ENCODE results near the gene SCARB2.
A peak's percentile ranks its signal among the peaks of the same experiment; 100 is the strongest.

SCARB2 gene

DNA sequence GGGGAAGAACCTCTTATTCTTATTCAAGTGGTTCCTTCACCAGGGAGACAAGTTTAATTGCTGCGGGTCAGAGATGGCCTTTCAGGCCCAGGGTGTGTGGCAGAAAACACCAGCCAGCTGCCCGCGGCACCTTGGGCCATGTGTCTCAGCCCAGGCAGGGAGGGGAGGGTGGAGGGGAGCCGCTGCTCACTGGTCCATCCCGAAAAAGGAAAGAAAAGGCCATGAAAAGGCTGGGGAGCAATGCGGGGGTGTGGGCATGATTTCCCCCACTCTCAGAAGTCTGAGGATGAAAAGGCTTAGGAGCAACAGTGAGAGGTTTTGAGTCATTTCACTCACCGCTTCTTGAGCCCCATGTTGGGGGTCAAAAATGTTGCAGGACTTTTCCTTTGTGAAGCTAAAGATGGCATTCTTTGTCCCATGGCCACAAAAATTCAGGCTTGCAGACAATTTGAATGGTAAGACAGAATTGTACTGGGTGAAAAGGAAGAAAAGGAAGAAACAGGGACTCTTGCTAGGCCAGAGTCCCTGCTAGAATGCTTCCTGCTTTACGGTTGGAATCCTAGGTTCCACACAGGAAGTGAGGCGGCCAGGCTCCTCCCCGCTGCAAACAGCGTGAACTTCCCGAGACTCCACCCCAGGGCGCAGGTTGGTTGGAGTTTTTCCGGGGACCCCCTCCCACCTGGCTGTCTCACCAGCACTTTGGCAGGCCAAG lies 20.5 kb upstream of the SCARB2 start:
- H3K79me2 ChIP-seq (ENCODE audit: control insufficient read depth, insufficient read depth, low read length), result no peaks in the 10 kb centered on the region
- H3K4me3 ChIP-seq (ENCODE audit: low read length), result peak overlapping the region; percentile 36
- no CpG with 5 or more reads among the region's 14 CpGs for WGBS (ENCODE audit: extremely low coverage, insufficient coverage, low lambda C conversion rate)
- H2BK120ac ChIP-seq (ENCODE audit: low read depth, low read length), result no peak overlapping the region
- no peaks in the 10 kb centered on the region for H3K36me3 ChIP-seq (ENCODE audit: control insufficient read depth, insufficient read depth, low read length)
- no peak overlapping the region for H2AK5ac ChIP-seq (ENCODE audit: low read length)
- H3K4me2 ChIP-seq (ENCODE audit: low read length), result peak overlapping the region; percentile 22
- no peaks in the 10 kb centered on the region for H3K27me3 ChIP-seq (ENCODE audit: insufficient read depth, low read length, poor library complexity)
- H3K4me1 ChIP-seq (ENCODE audit: control insufficient read depth, low read depth, low read length), result peaks cover 3% of the 10 kb centered on the region
- H2BK15ac ChIP-seq (replicated peaks; ENCODE audit: low read depth), result no peak overlapping the region
- H3K23ac ChIP-seq (ENCODE audit: low read length), result no peak overlapping the region
- peak overlapping the region; percentile 30 for H2BK5ac ChIP-seq (ENCODE audit: low read length)
- peak overlapping the region; percentile 65 for H3K9ac ChIP-seq (ENCODE audit: low read length)
- DNase-seq, result peak; percentile 63
- peak overlapping the region; percentile 87 for H3K4ac ChIP-seq (ENCODE audit: low read depth, low read length)
- no peak overlapping the region for H3K27ac ChIP-seq (ENCODE audit: low read depth, low read length)
- H3K18ac ChIP-seq (ENCODE audit: low read length), result peak overlapping the region; percentile 91
- peak overlapping the region; percentile 97 for H4K5ac ChIP-seq (ENCODE audit: low read length)
- no peaks in the 10 kb centered on the region for H3K79me1 ChIP-seq (ENCODE audit: low read length)
- peak overlapping the region; percentile 85 for H3K56ac ChIP-seq (ENCODE audit: low read length)
- no peak overlapping the region for H4K8ac ChIP-seq (ENCODE audit: low read depth, low read length)

DNA sequence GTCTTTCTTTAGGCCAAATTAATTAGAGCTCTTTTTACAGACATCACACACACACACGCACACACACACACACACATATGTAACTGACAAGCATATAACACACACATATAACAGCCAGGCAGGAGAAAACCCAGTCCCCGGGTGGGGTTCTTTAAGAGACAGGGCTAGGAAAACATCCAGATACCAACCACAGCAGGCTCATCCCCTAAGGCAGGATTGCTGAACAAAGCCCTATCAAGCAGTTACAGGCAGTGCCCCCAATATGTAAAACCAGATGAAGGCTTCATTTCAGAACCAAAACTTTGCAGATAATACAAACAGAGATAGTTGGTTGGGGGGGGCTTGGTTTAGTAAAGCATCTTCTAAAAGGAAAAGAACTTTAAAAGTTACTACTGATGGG lies 19.9 kb upstream of the SCARB2 start:
- H3K23ac ChIP-seq (ENCODE audit: low read length), result no peak overlapping the region
- H2BK5ac ChIP-seq (ENCODE audit: low read length), result no peak overlapping the region
- no peak overlapping the region for H3K9ac ChIP-seq (ENCODE audit: low read length)
- no peak overlapping the region for H3K4me3 ChIP-seq (ENCODE audit: low read length)
- H2AK5ac ChIP-seq (ENCODE audit: low read length), result no peak overlapping the region
- H3K79me1 ChIP-seq (ENCODE audit: low read length), result no peaks in the 10 kb centered on the region
- H3K4me1 ChIP-seq (ENCODE audit: control insufficient read depth, low read depth, low read length), result peaks cover 3% of the 10 kb centered on the region
- WGBS (ENCODE audit: extremely low coverage, insufficient coverage, low lambda C conversion rate), result no CpG with 5 or more reads among the region's 2 CpGs
- no peak overlapping the region for H4K8ac ChIP-seq (ENCODE audit: low read depth, low read length)
- no peaks in the 10 kb centered on the region for H3K36me3 ChIP-seq (ENCODE audit: control insufficient read depth, insufficient read depth, low read length)
- peak; percentile 81 for DNase-seq
- H3K4ac ChIP-seq (ENCODE audit: low read depth, low read length), result no peak overlapping the region
- no peak overlapping the region for H2BK120ac ChIP-seq (ENCODE audit: low read depth, low read length)
- H3K4me2 ChIP-seq (ENCODE audit: low read length), result no peak overlapping the region
- no peak overlapping the region for H3K27ac ChIP-seq (ENCODE audit: low read depth, low read length)
- H4K5ac ChIP-seq (ENCODE audit: low read length), result no peak overlapping the region
- no peaks in the 10 kb centered on the region for H3K79me2 ChIP-seq (ENCODE audit: control insufficient read depth, insufficient read depth, low read length)
- no peak overlapping the region for H3K18ac ChIP-seq (ENCODE audit: low read length)
- no peak overlapping the region for H2BK15ac ChIP-seq (replicated peaks; ENCODE audit: low read depth)
- H3K27me3 ChIP-seq (ENCODE audit: insufficient read depth, low read length, poor library complexity), result no peaks in the 10 kb centered on the region
- peak overlapping the region; percentile 42 for H3K56ac ChIP-seq (ENCODE audit: low read length)

DNA sequence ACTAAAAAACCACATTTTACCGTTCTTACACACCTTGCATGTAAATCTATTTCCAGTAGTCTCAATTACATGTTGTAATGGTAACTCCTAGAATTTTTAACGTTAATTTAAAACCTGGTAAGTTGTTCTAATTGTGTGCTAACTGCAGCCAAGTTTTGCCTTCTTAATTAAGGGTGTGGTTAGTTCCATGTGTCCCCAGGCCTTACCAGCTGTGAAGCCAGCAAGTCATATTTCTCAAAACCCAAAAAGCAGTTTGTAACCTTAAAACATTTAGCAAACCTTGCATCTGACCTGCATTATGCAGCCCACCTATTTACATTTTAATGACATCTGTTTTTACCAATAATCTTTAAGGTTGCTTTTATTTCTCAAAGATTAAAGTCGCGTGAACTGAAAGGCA lies 19.5 kb upstream of the SCARB2 start:
- Histone ChIP-seq H3K4me2 (ENCODE audit: low read length) (no peak overlapping the region), H2BK15ac (replicated peaks; ENCODE audit: low read depth) (no peak overlapping the region), H3K18ac (ENCODE audit: low read length) (no peak overlapping the region), H3K27ac (ENCODE audit: low read depth, low read length) (no peak overlapping the region), H3K4me3 (ENCODE audit: low read length) (no peak overlapping the region), H3K79me1 (ENCODE audit: low read length) (no peaks in the 10 kb centered on the region), H3K36me3 (ENCODE audit: control insufficient read depth, insufficient read depth, low read length) (no peaks in the 10 kb centered on the region), H3K27me3 (ENCODE audit: insufficient read depth, low read length, poor library complexity) (no peaks in the 10 kb centered on the region), H3K79me2 (ENCODE audit: control insufficient read depth, insufficient read depth, low read length) (no peaks in the 10 kb centered on the region), H4K5ac (ENCODE audit: low read length) (no peak overlapping the region), H2AK5ac (ENCODE audit: low read length) (no peak overlapping the region), H3K9ac (ENCODE audit: low read length) (no peak overlapping the region), H2BK120ac (ENCODE audit: low read depth, low read length) (no peak overlapping the region), H3K23ac (ENCODE audit: low read length) (no peak overlapping the region), H3K4me1 (ENCODE audit: control insufficient read depth, low read depth, low read length) (peaks cover 3% of the 10 kb centered on the region), H4K8ac (ENCODE audit: low read depth, low read length) (no peak overlapping the region), H3K4ac (ENCODE audit: low read depth, low read length) (no peak overlapping the region), H3K56ac (ENCODE audit: low read length) (peak overlapping the region; percentile 42), H2BK5ac (ENCODE audit: low read length) (no peak overlapping the region)
- WGBS (ENCODE audit: extremely low coverage, insufficient coverage, low lambda C conversion rate), result no CpG with 5 or more reads among the region's 4 CpGs
- DNase-seq, result no peak

DNA sequence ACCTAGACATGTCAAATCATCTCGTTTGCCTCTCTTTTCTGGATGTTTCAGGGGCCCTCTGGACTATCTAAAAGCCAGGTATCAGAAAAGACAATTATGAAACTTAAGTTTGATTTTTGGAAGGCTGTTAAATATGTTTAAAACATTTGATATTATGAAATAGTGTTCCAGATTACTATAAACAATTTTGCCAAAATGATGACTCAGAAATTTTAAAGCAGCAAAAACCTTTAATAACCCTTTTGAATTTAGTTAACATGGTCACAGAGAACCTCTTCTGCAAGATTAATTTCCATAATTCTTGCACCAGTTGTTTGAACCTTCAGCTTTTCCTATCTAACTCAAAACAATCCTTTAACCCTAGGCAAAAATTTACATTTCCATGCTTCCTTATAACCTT lies 19.1 kb upstream of the SCARB2 start:
- H2BK5ac ChIP-seq (ENCODE audit: low read length), result no peak overlapping the region
- peaks cover 3% of the 10 kb centered on the region for H3K4me1 ChIP-seq (ENCODE audit: control insufficient read depth, low read depth, low read length)
- DNase-seq, result no peak
- H3K27ac ChIP-seq (ENCODE audit: low read depth, low read length), result no peak overlapping the region
- no peak overlapping the region for H3K9ac ChIP-seq (ENCODE audit: low read length)
- H3K79me2 ChIP-seq (ENCODE audit: control insufficient read depth, insufficient read depth, low read length), result no peaks in the 10 kb centered on the region
- no peak overlapping the region for H2AK5ac ChIP-seq (ENCODE audit: low read length)
- H3K23ac ChIP-seq (ENCODE audit: low read length), result no peak overlapping the region
- no peaks in the 10 kb centered on the region for H3K79me1 ChIP-seq (ENCODE audit: low read length)
- no peak overlapping the region for H4K8ac ChIP-seq (ENCODE audit: low read depth, low read length)
- H4K5ac ChIP-seq (ENCODE audit: low read length), result no peak overlapping the region
- H3K27me3 ChIP-seq (ENCODE audit: insufficient read depth, low read length, poor library complexity), result no peaks in the 10 kb centered on the region
- WGBS (ENCODE audit: extremely low coverage, insufficient coverage, low lambda C conversion rate), result no CpG with 5 or more reads among the region's 1 CpG
- no peaks in the 10 kb centered on the region for H3K36me3 ChIP-seq (ENCODE audit: control insufficient read depth, insufficient read depth, low read length)
- no peak overlapping the region for H2BK120ac ChIP-seq (ENCODE audit: low read depth, low read length)
- no peak overlapping the region for H3K4me2 ChIP-seq (ENCODE audit: low read length)
- H2BK15ac ChIP-seq (replicated peaks; ENCODE audit: low read depth), result no peak overlapping the region
- H3K18ac ChIP-seq (ENCODE audit: low read length), result no peak overlapping the region
- H3K4me3 ChIP-seq (ENCODE audit: low read length), result no peak overlapping the region
- no peak overlapping the region for H3K56ac ChIP-seq (ENCODE audit: low read length)
- H3K4ac ChIP-seq (ENCODE audit: low read depth, low read length), result no peak overlapping the region

DNA sequence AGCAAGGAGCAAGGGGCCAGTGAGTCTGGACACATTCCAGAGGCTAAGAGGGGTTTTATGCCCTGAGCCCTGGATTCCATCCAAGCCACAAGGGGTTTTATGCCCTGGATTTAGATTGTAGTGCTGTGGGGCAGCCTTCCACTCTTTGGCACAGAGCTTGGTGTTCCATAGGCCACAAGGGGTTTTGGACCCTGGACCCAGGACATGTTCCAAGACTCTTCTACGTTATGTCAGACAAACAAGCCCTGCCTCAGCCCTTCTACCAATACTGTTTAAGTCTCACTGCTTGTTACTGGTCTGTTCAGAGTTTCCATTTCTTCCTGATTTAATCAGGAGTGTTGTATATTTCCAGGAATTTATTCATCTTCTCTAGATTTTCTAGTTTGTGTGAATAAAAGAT lies 12.8 kb upstream of the SCARB2 start:
- H2BK5ac ChIP-seq (ENCODE audit: low read length), result no peak overlapping the region
- no CpG with 5 or more reads among the region's 1 CpG for WGBS (ENCODE audit: extremely low coverage, insufficient coverage, low lambda C conversion rate)
- H4K5ac ChIP-seq (ENCODE audit: low read length), result no peak overlapping the region
- no peak overlapping the region for H2AK5ac ChIP-seq (ENCODE audit: low read length)
- no peak overlapping the region for H4K8ac ChIP-seq (ENCODE audit: low read depth, low read length)
- H3K18ac ChIP-seq (ENCODE audit: low read length), result no peak overlapping the region
- no peak overlapping the region for H2BK15ac ChIP-seq (replicated peaks; ENCODE audit: low read depth)
- no peaks in the 10 kb centered on the region for H3K4me1 ChIP-seq (ENCODE audit: control insufficient read depth, low read depth, low read length)
- DNase-seq, result no peak
- H3K36me3 ChIP-seq (ENCODE audit: control insufficient read depth, insufficient read depth, low read length), result no peaks in the 10 kb centered on the region
- H3K27me3 ChIP-seq (ENCODE audit: insufficient read depth, low read length, poor library complexity), result no peaks in the 10 kb centered on the region
- H3K79me2 ChIP-seq (ENCODE audit: control insufficient read depth, insufficient read depth, low read length), result no peaks in the 10 kb centered on the region
- H3K56ac ChIP-seq (ENCODE audit: low read length), result no peak overlapping the region
- H3K4me3 ChIP-seq (ENCODE audit: low read length), result no peak overlapping the region
- no peaks in the 10 kb centered on the region for H3K79me1 ChIP-seq (ENCODE audit: low read length)
- H3K9ac ChIP-seq (ENCODE audit: low read length), result no peak overlapping the region
- H3K27ac ChIP-seq (ENCODE audit: low read depth, low read length), result no peak overlapping the region
- no peak overlapping the region for H3K4me2 ChIP-seq (ENCODE audit: low read length)
- H2BK120ac ChIP-seq (ENCODE audit: low read depth, low read length), result no peak overlapping the region
- no peak overlapping the region for H3K23ac ChIP-seq (ENCODE audit: low read length)
- no peak overlapping the region for H3K4ac ChIP-seq (ENCODE audit: low read depth, low read length)

DNA sequence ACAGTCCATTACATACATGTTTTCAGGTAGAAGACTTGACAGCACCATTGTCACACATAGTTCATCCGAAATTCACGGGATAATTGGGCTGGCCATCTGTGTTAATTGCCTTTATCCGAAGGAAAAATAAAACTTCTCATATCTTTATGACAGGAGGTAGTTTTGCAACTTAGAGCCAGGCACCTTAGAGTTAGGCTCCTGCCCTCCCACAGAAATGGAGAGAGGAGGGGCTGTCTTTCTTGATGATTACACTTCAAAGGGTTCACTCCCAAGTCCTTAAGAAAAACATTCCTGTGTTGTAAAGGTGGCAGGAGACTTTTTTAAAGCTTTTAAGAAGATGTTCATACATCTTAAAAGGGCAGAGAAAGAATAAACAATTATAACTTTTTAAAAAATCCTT lies 10.5 kb upstream of the SCARB2 start:
- WGBS (ENCODE audit: extremely low coverage, insufficient coverage, low lambda C conversion rate), result no CpG with 5 or more reads among the region's 3 CpGs
- Histone ChIP-seq H3K4me1 (ENCODE audit: control insufficient read depth, low read depth, low read length) (no peaks in the 10 kb centered on the region), H3K27ac (ENCODE audit: low read depth, low read length) (no peak overlapping the region), H3K56ac (ENCODE audit: low read length) (no peak overlapping the region), H4K5ac (ENCODE audit: low read length) (no peak overlapping the region), H3K79me1 (ENCODE audit: low read length) (no peaks in the 10 kb centered on the region), H4K8ac (ENCODE audit: low read depth, low read length) (no peak overlapping the region), H3K9ac (ENCODE audit: low read length) (no peak overlapping the region), H3K4me2 (ENCODE audit: low read length) (no peak overlapping the region), H3K4me3 (ENCODE audit: low read length) (no peak overlapping the region), H2BK5ac (ENCODE audit: low read length) (no peak overlapping the region), H3K23ac (ENCODE audit: low read length) (no peak overlapping the region), H3K4ac (ENCODE audit: low read depth, low read length) (no peak overlapping the region), H3K18ac (ENCODE audit: low read length) (no peak overlapping the region), H3K79me2 (ENCODE audit: control insufficient read depth, insufficient read depth, low read length) (no peaks in the 10 kb centered on the region), H2BK15ac (replicated peaks; ENCODE audit: low read depth) (no peak overlapping the region), H2BK120ac (ENCODE audit: low read depth, low read length) (no peak overlapping the region), H2AK5ac (ENCODE audit: low read length) (no peak overlapping the region), H3K27me3 (ENCODE audit: insufficient read depth, low read length, poor library complexity) (no peaks in the 10 kb centered on the region), H3K36me3 (ENCODE audit: control insufficient read depth, insufficient read depth, low read length) (no peaks in the 10 kb centered on the region)
- no peak for DNase-seq
